ENCODE measurements around the gene PLA2G4F. TPM values are rescaled to one million over a fixed set of nuclear protein-coding genes. Genes with fewer than 3 reads are reported as not detected.

Gene PLA2G4F
- total RNA-seq, 2 experiments from 2014 or later = not detected

DNA sequence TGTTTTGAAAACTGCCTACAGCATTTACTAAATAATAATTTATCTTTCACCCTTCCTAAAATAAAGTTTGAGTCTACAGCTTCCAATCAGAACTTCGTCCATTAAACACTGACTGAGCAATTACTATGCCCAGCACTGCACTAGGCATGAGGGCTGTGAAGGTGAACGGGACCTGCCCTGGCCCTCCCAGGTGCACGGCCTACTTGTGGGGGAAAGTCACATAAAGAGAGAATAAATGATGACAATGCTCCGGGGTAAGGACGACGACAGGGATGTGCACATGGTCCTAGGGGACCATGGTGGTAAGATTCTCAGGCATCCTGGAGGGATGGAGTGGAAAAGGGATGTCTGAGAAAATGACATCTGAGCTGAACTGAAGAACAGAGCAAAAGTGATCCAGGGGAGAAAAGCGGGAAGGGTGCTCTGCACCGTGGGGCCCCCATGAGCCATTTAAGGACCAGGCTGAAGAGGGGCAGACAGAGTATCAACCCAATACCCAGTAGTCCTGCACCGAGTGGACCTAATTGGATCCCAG is 11.5 kb downstream of the PLA2G4F start:
- no TSS peak for BruUV-seq (replicated peaks)
- ChIA-PET POLR2A (no interaction called here), CTCF (ENCODE audit: unreplicated experiment) (no interaction called here)
- Histone ChIP-seq H3K79me2 (ENCODE audit: insufficient read depth, low read depth, low read length) (no peaks in the 10 kb centered on the region), H3K4me3 (ENCODE audit: low read depth, low read length, poor library complexity, severe bottlenecking) (no peak overlapping the region), H2AFZ (ENCODE audit: low read length) (no peak overlapping the region), H3K4me2 (ENCODE audit: low read length) (no peak overlapping the region), H3K9me3 (ENCODE audit: low read length) (no peaks in the 10 kb centered on the region), H3K9me2 (ENCODE audit: insufficient read depth, low read length) (no peaks in the 10 kb centered on the region), H4K20me1 (ENCODE audit: insufficient read depth, low read length) (no peaks in the 10 kb centered on the region), H3K36me3 (ENCODE audit: insufficient read depth, low read length) (no peaks in the 10 kb centered on the region), H3K4me1 (ENCODE audit: insufficient read depth, low read length, poor library complexity, severe bottlenecking) (no peaks in the 10 kb centered on the region), H3K27ac (ENCODE audit: low read depth, low read length, poor library complexity, severe bottlenecking) (no peak overlapping the region)
- intact Hi-C loops (cut with micrococcal nuclease; ENCODE audit: unreplicated experiment) = no loop called here
- no peak for TF ChIP-seq EZH2phosphoT487 (IDR thresholded peaks at IDR 0.05; ENCODE audit: borderline replicate concordance, low read depth, low read length)
- TF ChIP-seq, protein P1, sequence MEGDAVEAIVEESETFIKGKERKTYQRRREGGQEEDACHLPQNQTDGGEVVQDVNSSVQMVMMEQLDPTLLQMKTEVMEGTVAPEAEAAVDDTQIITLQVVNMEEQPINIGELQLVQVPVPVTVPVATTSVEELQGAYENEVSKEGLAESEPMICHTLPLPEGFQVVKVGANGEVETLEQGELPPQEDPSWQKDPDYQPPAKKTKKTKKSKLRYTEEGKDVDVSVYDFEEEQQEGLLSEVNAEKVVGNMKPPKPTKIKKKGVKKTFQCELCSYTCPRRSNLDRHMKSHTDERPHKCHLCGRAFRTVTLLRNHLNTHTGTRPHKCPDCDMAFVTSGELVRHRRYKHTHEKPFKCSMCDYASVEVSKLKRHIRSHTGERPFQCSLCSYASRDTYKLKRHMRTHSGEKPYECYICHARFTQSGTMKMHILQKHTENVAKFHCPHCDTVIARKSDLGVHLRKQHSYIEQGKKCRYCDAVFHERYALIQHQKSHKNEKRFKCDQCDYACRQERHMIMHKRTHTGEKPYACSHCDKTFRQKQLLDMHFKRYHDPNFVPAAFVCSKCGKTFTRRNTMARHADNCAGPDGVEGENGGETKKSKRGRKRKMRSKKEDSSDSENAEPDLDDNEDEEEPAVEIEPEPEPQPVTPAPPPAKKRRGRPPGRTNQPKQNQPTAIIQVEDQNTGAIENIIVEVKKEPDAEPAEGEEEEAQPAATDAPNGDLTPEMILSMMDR (conservative IDR thresholded peaks at IDR 0.05; ENCODE audit: low read length) = no peak
- no peak for DNase-seq (ENCODE audit: low spot score)

DNA sequence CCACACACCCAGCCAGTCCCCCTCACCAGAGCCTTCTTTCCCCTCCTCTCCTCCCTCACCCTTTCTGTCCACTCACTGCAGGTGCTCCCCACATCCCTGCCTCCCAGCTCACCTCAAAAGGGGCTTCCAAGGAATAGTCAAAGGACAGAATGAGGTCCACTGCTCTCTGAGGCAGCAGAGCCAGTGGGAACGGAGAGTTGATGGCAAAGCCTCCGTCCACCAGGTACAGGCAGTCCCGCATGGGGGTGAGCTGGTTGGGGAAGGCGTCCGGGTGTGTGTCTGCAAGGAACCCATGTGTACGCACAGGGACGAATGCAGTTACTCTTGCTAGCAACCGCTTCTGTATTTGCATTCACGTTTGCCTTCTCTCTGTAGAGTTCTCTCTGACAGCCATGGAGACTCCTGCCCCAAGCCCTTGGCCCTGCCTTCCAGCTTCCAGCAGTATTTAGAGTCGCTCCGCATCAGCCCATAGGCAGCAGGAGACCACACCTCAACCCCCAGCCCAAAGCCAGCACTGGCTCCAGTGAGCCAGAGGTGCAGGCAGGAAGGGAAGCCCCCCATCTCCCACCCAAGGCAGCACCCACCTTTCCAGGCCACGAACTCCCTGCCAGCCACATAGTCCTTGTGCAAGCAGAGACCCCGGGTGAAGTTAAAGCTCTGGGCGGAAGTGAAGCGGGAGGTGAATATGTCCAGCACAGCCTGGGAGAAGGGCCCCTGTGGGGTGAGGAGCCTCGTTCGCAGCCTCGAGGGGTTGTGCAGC is 12.4 kb downstream of the PLA2G4F start:
- H3K4me2 ChIP-seq (ENCODE audit: low read length) = no peak overlapping the region
- no peak overlapping the region for H3K4me3 ChIP-seq (ENCODE audit: low read depth, low read length, poor library complexity, severe bottlenecking)
- TF ChIP-seq, protein P1 (conservative IDR thresholded peaks at IDR 0.05; ENCODE audit: low read length) = no peak
- no peak for TF ChIP-seq EZH2phosphoT487 (IDR thresholded peaks at IDR 0.05; ENCODE audit: borderline replicate concordance, low read depth, low read length)
- no peaks in the 10 kb centered on the region for H3K4me1 ChIP-seq (ENCODE audit: insufficient read depth, low read length, poor library complexity, severe bottlenecking)
- no peak for DNase-seq (ENCODE audit: low spot score)
- BruUV-seq (replicated peaks) = no TSS peak
- H3K36me3 ChIP-seq (ENCODE audit: insufficient read depth, low read length) = no peaks in the 10 kb centered on the region
- CTCF ChIA-PET (ENCODE audit: unreplicated experiment) = no interaction called here
- H3K9me2 ChIP-seq (ENCODE audit: insufficient read depth, low read length) = no peaks in the 10 kb centered on the region
- intact Hi-C loops (cut with micrococcal nuclease; ENCODE audit: unreplicated experiment) = no loop called here
- no peak overlapping the region for H2AFZ ChIP-seq (ENCODE audit: low read length)
- POLR2A ChIA-PET = no interaction called here
- no peaks in the 10 kb centered on the region for H4K20me1 ChIP-seq (ENCODE audit: insufficient read depth, low read length)
- no peak overlapping the region for H3K27ac ChIP-seq (ENCODE audit: low read depth, low read length, poor library complexity, severe bottlenecking)
- no peaks in the 10 kb centered on the region for H3K9me3 ChIP-seq (ENCODE audit: low read length)
- H3K79me2 ChIP-seq (ENCODE audit: insufficient read depth, low read depth, low read length) = no peaks in the 10 kb centered on the region

GRCh38 chr15:42143356-42143755 is 13.1 kb downstream of the PLA2G4F start:
- no TSS peak for BruUV-seq (replicated peaks)
- no peak for TF ChIP-seq EZH2phosphoT487 (IDR thresholded peaks at IDR 0.05; ENCODE audit: borderline replicate concordance, low read depth, low read length)
- TF ChIP-seq, protein P1 (conservative IDR thresholded peaks at IDR 0.05; ENCODE audit: low read length) = no peak
- Histone ChIP-seq H4K20me1 (ENCODE audit: insufficient read depth, low read length) (no peaks in the 10 kb centered on the region), H3K36me3 (ENCODE audit: insufficient read depth, low read length) (no peaks in the 10 kb centered on the region), H3K4me3 (ENCODE audit: low read depth, low read length, poor library complexity, severe bottlenecking) (no peak overlapping the region), H2AFZ (ENCODE audit: low read length) (no peak overlapping the region), H3K4me2 (ENCODE audit: low read length) (no peak overlapping the region), H3K79me2 (ENCODE audit: insufficient read depth, low read depth, low read length) (no peaks in the 10 kb centered on the region), H3K27ac (ENCODE audit: low read depth, low read length, poor library complexity, severe bottlenecking) (no peak overlapping the region), H3K4me1 (ENCODE audit: insufficient read depth, low read length, poor library complexity, severe bottlenecking) (no peaks in the 10 kb centered on the region), H3K9me3 (ENCODE audit: low read length) (no peaks in the 10 kb centered on the region), H3K9me2 (ENCODE audit: insufficient read depth, low read length) (no peaks in the 10 kb centered on the region)
- POLR2A ChIA-PET = no interaction called here
- CTCF ChIA-PET (ENCODE audit: unreplicated experiment) = no interaction called here
- intact Hi-C loops (cut with micrococcal nuclease; ENCODE audit: unreplicated experiment) = no loop called here
- DNase-seq (ENCODE audit: low spot score) = no peak

All from OCI-LY7 (cell line).